Calu3 (cell line): ENCODE measurements around the gene DPF3. TPM values are rescaled to one million over a fixed set of nuclear protein-coding genes. Genes with fewer than 3 reads are reported as not detected.

Source experiments
- BruUV-seq: library from RNA; stranded (reverse); fragments of 400-500 nt; replicated peaks from 2 replicates; lab custom pipeline; 2021; lab: Mats Ljungman, UMichigan
- CTCF ChIA-PET: fragments of 300-600 bp; sonication (Branson Sonifier 250); formaldehyde crosslinking; loops from one replicate; lab custom pipeline; 2022; ENCODE audit warnings: antibody characterized with exemption; lab: Charles Lee
- DNase-seq: peaks from one replicate; pipeline ENCODE4 v3.0.0; 2022
- H3K27ac Mint-ChIP-seq: one replicate; pipeline ENCODE4 v1.8.0; 2022; ENCODE audit warnings: mixed read lengths; ENCODE audit not compliant: unreplicated experiment
- H3K27me3 Mint-ChIP-seq: one replicate; pipeline ENCODE4 v1.8.0; 2022; ENCODE audit warnings: mixed read lengths; ENCODE audit not compliant: unreplicated experiment
- H3K36me3 Mint-ChIP-seq: one replicate; pipeline ENCODE4 v1.8.0; 2022; ENCODE audit warnings: mild to moderate bottlenecking, moderate library complexity, mixed read lengths; ENCODE audit not compliant: insufficient read depth, unreplicated experiment
- H3K4me1 Mint-ChIP-seq: one replicate; pipeline ENCODE4 v1.8.0; 2022; ENCODE audit warnings: mild to moderate bottlenecking, low read depth, mixed read lengths; ENCODE audit not compliant: unreplicated experiment
- H3K4me3 Mint-ChIP-seq: one replicate; pipeline ENCODE4 v1.8.0; 2022; ENCODE audit warnings: mild to moderate bottlenecking, low read depth, moderate library complexity, mixed read lengths; ENCODE audit not compliant: unreplicated experiment
- H3K9me3 Mint-ChIP-seq: one replicate; pipeline ENCODE4 v1.8.0; 2022; ENCODE audit warnings: low read depth, mixed read lengths; ENCODE audit not compliant: unreplicated experiment
- CTCF ChIP-seq: fragments of 200-600 bp; IDR thresholded peaks from one replicate; pipeline ENCODE4 v1.8.0; 2022; ENCODE audit warnings: antibody characterized with exemption; ENCODE audit not compliant: unreplicated experiment
- intact Hi-C: fragments of 100-400 bp; cut with micrococcal nuclease; formaldehyde crosslinking; loops from one replicate; pipeline ENCODE4 v1.10.0; 2022; ENCODE audit not compliant: unreplicated experiment
- total RNA-seq: library from RNA; stranded (reverse); gene quantifications from 2 replicates; pipeline ENCODE4 v1.2.3, GENCODE V29; 2022

The DPF3 gene
- total RNA-seq, 1 experiment from 2014 or later: 9.6 TPM

GRCh38 chr14:72573725-72574417 is 320.0 kb downstream of the DPF3 start:
- H3K9me3 Mint-ChIP-seq: no peaks in the 10 kb centered on the region
- intact Hi-C loops: no loop called here
- CTCF ChIA-PET: no interaction called here
- H3K4me3 Mint-ChIP-seq: no peak overlapping the region
- H3K27ac Mint-ChIP-seq: no peak overlapping the region
- no peak for TF ChIP-seq CTCF
- H3K27me3 Mint-ChIP-seq: peaks cover 72% of the 10 kb centered on the region
- H3K36me3 Mint-ChIP-seq: no peaks in the 10 kb centered on the region
- no peaks in the 10 kb centered on the region for H3K4me1 Mint-ChIP-seq
- DNase-seq: no peak
- BruUV-seq: no TSS peak

Other genes with a start within 250 kb of the DPF3 start
- gene DCAF4, start 32.4 kb upstream of the DPF3 start, total RNA-seq: 20.8 and 21.6 TPM in 2 replicates
- gene ZFYVE1, start 133.0 kb upstream of the DPF3 start, total RNA-seq: 10.6 and 11.9 TPM in 2 replicates
- 87.5 and 94.2 TPM in 2 replicates for gene RBM25, start 164.4 kb upstream of the DPF3 start, total RNA-seq
- 68.3 and 69.5 TPM in 2 replicates for gene PSEN1, start 242.4 kb upstream of the DPF3 start, total RNA-seq